HEK293 (cell line): ENCODE results near the gene POLK.
A peak's percentile ranks its signal among the peaks of the same experiment; 100 is the strongest.
"Not testable (repeated sequence)": the region's sequence is repeated elsewhere in the genome, so short reads cannot be mapped to it uniquely, and the experiment has no call there.

Source experiments
- CTCF ChIA-PET: fragments of 350-600 bp; formaldehyde crosslinking; extraction: SDS; loops from one replicate; lab custom pipeline; 2021; ENCODE audit warnings: antibody characterized with exemption; lab: Yijun Ruan, JAX
- POLR2A ChIA-PET: fragments of 300-600 bp; formaldehyde crosslinking; extraction: SDS; loops from one replicate; lab custom pipeline; 2020; ENCODE audit warnings: antibody characterized with exemption, inconsistent platforms; lab: Yijun Ruan, JAX
- H3K27ac ChIP-seq: fragments of 200-500 bp; sonication (Bioruptor generic); 2 replicates; pipeline ENCODE4 v1.5.1; 2014; ENCODE audit warnings: low read depth, low read length, control low read depth, inconsistent platforms; ENCODE audit errors: extremely low read depth
- H3K36me3 ChIP-seq, 2 experiments: fragments of 200-500 bp in 1 of 2; sonication (Bioruptor generic) in 1 of 2; 1 replicate in 1 of 2; 2 replicates in 1 of 2; pipeline ENCODE4 v1.5.1; 2014 to 2017; ENCODE audit warnings: inconsistent platforms in 2 of 2, low read length in 2 of 2; ENCODE audit not compliant: control insufficient read depth in 2 of 2, insufficient read depth in 1 of 2
- H3K4me1 ChIP-seq: fragments of 200-500 bp; sonication (Bioruptor generic); 2 replicates; pipeline ENCODE4 v1.5.1; 2014; ENCODE audit warnings: mild to moderate bottlenecking, low read length, inconsistent platforms; ENCODE audit not compliant: control insufficient read depth, insufficient read depth
- H3K4me3 ChIP-seq: 2 replicates; pipeline ENCODE4 v1.5.1; 2011; ENCODE audit warnings: low read depth, mild to moderate bottlenecking, control low read depth, low read length, moderate library complexity
- H3K9me3 ChIP-seq: fragments of 200-500 bp; sonication (Bioruptor generic); 2 replicates; pipeline ENCODE4 v1.5.1; 2014; ENCODE audit warnings: low read depth, low read length, inconsistent platforms; ENCODE audit not compliant: control insufficient read depth, insufficient read depth
- PRDM4 ChIP-seq: fragments of 450-650 bp; formaldehyde crosslinking; IDR thresholded peaks from 2 replicates; pipeline ENCODE4 v1.5.1; 2017; ENCODE audit warnings: missing biosample characterization, missing genetic modification characterization
- ZNF146 ChIP-seq: fragments of 450-650 bp; formaldehyde crosslinking; IDR thresholded peaks from 2 replicates; pipeline ENCODE4 v1.5.1; 2016; ENCODE audit warnings: missing biosample characterization, missing genetic modification characterization
- ZNF23 ChIP-seq: fragments of 450-650 bp; formaldehyde crosslinking; IDR thresholded peaks from 2 replicates; pipeline ENCODE4 v1.5.1; 2016; ENCODE audit warnings: missing biosample characterization, missing genetic modification characterization, borderline replicate concordance
- ZNF302 ChIP-seq: fragments of 450-650 bp; formaldehyde crosslinking; IDR thresholded peaks from 2 replicates; pipeline ENCODE4 v1.5.1; 2016; ENCODE audit warnings: missing biosample characterization, missing genetic modification characterization, low read depth
- ZNF514 ChIP-seq: fragments of 450-650 bp; formaldehyde crosslinking; IDR thresholded peaks from 2 replicates; pipeline ENCODE4 v1.5.1; 2016; ENCODE audit warnings: missing biosample characterization, missing genetic modification characterization
- ZNF560 ChIP-seq: fragments of 450-650 bp; formaldehyde crosslinking; IDR thresholded peaks from 2 replicates; pipeline ENCODE4 v1.5.1; 2017; ENCODE audit warnings: missing biosample characterization, missing genetic modification characterization, borderline replicate concordance
- ZNF580 ChIP-seq: fragments of 450-650 bp; formaldehyde crosslinking; IDR thresholded peaks from 2 replicates; pipeline ENCODE4 v1.5.1; 2016; ENCODE audit warnings: missing biosample characterization, missing genetic modification characterization
- TF ChIP-seq, protein P1 (sequence below): fragments of 450-650 bp; formaldehyde crosslinking; IDR thresholded peaks from 2 replicates; pipeline ENCODE4 v1.5.1; 2016; ENCODE audit warnings: missing biosample characterization, missing genetic modification characterization
- TF ChIP-seq, protein P2 (sequence below): fragments of 450-650 bp; formaldehyde crosslinking; IDR thresholded peaks from 2 replicates; pipeline ENCODE4 v1.5.1; 2017; ENCODE audit warnings: missing biosample characterization, mild to moderate bottlenecking, missing genetic modification characterization, moderate library complexity
- TF ChIP-seq, protein P3 (sequence below): fragments of 450-650 bp; formaldehyde crosslinking; IDR thresholded peaks from 2 replicates; pipeline ENCODE4 v1.5.1; 2016; ENCODE audit warnings: missing biosample characterization, missing genetic modification characterization

POLK gene

GRCh38 chr5:75484605-75485004, 27.1 kb upstream of the POLK start:
- no peaks in the 10 kb centered on the region for H3K9me3 ChIP-seq

GRCh38 chr5:75489847-75490246, 21.8 kb upstream of the POLK start:
- POLR2A ChIA-PET, H3K9me3 ChIP-seq: not testable (repeated sequence)
- TF ChIP-seq ZNF580 (tag by site-specific recombination) (0 out of 2 replicates have a peak, but pooled peaks have one; percentile 44), ZNF146 (tag by site-specific recombination) (peak; percentile 87)
- TF ChIP-seq, protein P1, sequence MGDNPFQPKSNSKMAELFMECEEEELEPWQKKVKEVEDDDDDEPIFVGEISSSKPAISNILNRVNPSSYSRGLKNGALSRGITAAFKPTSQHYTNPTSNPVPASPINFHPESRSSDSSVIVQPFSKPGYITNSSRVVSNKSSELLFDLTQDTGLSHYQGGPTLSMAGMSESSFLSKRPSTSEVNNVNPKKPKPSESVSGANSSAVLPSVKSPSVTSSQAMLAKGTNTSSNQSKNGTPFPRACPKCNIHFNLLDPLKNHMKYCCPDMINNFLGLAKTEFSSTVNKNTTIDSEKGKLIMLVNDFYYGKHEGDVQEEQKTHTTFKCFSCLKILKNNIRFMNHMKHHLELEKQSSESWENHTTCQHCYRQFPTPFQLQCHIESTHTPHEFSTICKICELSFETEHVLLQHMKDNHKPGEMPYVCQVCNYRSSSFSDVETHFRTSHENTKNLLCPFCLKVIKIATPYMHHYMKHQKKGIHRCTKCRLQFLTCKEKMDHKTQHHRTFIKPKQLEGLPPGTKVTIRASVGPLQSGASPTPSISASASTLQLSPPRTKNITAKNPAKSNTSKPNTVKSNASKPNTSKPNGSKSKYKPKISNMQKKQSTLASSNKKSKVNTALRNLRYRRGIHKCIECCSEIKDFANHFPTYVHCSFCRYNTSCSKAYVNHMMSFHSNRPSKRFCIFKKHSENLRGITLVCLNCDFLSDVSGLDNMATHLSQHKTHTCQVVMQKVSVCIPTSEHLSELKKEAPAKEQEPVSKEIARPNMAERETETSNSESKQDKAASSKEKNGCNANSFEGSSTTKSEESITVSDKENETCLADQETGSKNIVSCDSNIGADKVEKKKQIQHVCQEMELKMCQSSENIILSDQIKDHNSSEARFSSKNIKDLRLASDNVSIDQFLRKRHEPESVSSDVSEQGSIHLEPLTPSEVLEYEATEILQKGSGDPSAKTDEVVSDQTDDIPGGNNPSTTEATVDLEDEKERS (tag by site-specific recombination), result 0 out of 2 replicates have a peak, but pooled peaks have one; percentile 34
- TF ChIP-seq, all 188 proteins: peak for 3; not testable (repeated sequence) for 185
- H3K4me3 ChIP-seq, CTCF ChIA-PET, H3K27ac ChIP-seq, H3K4me1 ChIP-seq, H3K36me3 ChIP-seq: not testable (repeated sequence)

More at GRCh38 chr5:75484605-75485004, 27.1 kb upstream of the POLK start:
- H3K27ac ChIP-seq, result no peak overlapping the region
- CTCF ChIA-PET, result interaction anchor here (0.6 kb wide), 1 partner anchor 35 kb away, joined by 5 read pairs; no protein-coding TSS in a partner anchor
- no peak for TF ChIP-seq ZNF560 (tag by site-specific recombination)
- TF ChIP-seq, protein P2, sequence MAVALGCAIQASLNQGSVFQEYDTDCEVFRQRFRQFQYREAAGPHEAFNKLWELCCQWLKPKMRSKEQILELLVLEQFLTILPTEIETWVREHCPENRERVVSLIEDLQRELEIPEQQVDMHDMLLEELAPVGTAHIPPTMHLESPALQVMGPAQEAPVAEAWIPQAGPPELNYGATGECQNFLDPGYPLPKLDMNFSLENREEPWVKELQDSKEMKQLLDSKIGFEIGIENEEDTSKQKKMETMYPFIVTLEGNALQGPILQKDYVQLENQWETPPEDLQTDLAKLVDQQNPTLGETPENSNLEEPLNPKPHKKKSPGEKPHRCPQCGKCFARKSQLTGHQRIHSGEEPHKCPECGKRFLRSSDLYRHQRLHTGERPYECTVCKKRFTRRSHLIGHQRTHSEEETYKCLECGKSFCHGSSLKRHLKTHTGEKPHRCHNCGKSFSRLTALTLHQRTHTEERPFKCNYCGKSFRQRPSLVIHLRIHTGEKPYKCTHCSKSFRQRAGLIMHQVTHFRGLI (tag by site-specific recombination), result no peak
- TF ChIP-seq, protein P3, sequence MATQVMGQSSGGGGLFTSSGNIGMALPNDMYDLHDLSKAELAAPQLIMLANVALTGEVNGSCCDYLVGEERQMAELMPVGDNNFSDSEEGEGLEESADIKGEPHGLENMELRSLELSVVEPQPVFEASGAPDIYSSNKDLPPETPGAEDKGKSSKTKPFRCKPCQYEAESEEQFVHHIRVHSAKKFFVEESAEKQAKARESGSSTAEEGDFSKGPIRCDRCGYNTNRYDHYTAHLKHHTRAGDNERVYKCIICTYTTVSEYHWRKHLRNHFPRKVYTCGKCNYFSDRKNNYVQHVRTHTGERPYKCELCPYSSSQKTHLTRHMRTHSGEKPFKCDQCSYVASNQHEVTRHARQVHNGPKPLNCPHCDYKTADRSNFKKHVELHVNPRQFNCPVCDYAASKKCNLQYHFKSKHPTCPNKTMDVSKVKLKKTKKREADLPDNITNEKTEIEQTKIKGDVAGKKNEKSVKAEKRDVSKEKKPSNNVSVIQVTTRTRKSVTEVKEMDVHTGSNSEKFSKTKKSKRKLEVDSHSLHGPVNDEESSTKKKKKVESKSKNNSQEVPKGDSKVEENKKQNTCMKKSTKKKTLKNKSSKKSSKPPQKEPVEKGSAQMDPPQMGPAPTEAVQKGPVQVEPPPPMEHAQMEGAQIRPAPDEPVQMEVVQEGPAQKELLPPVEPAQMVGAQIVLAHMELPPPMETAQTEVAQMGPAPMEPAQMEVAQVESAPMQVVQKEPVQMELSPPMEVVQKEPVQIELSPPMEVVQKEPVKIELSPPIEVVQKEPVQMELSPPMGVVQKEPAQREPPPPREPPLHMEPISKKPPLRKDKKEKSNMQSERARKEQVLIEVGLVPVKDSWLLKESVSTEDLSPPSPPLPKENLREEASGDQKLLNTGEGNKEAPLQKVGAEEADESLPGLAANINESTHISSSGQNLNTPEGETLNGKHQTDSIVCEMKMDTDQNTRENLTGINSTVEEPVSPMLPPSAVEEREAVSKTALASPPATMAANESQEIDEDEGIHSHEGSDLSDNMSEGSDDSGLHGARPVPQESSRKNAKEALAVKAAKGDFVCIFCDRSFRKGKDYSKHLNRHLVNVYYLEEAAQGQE (tag by site-specific recombination), result peak; percentile 89
- TF ChIP-seq PRDM4 (tag by site-specific recombination), result no peak
- TF ChIP-seq ZNF23 (tag by site-specific recombination), result no peak
- TF ChIP-seq ZNF302 (tag by site-specific recombination), result no peak
- no peak for TF ChIP-seq ZNF514 (tag by site-specific recombination)
- TF ChIP-seq, all 188 proteins: peak for 1
- Histone ChIP-seq H3K36me3 (no peaks in the 10 kb centered on the region), H3K4me3 (no peak overlapping the region), H3K4me1 (no peaks in the 10 kb centered on the region; the same call in 1 of the 2 replicates)
- POLR2A ChIA-PET, result no interaction called here
